Muscle layer of duodenum (tissue), 2 donors: ENCODE results near the gene PODN.

Experiments
- H3K27ac ChIP-seq: one replicate; pipeline ENCODE4 v1.7.0; 2013; ENCODE audit warnings: mild to moderate bottlenecking, low read length
- H3K27me3 ChIP-seq: one replicate; pipeline ENCODE4 v1.7.0; 2013; ENCODE audit warnings: low read depth, mild to moderate bottlenecking, control low read depth, low read length
- H3K36me3 ChIP-seq, 2 donors: one replicate each; pipeline ENCODE4 v1.7.0; 2013; ENCODE audit warnings: low read length in 2 of 2, control low read depth in 1 of 2, mild to moderate bottlenecking in 1 of 2; ENCODE audit not compliant: insufficient read depth in 2 of 2, control insufficient read depth in 1 of 2
- H3K4me1 ChIP-seq, 2 donors: one replicate each; pipeline ENCODE4 v1.7.0; 2013; ENCODE audit warnings: low read length in 2 of 2, mild to moderate bottlenecking in 2 of 2, control low read depth in 1 of 2, moderate library complexity in 1 of 2; ENCODE audit not compliant: insufficient read depth in 2 of 2, control insufficient read depth in 1 of 2
- H3K4me3 ChIP-seq, 2 donors: one replicate each; pipeline ENCODE4 v1.7.0; 2013; ENCODE audit warnings: low read length in 2 of 2, low read depth in 1 of 2, mild to moderate bottlenecking in 1 of 2
- H3K9me3 ChIP-seq, 2 donors: one replicate each; pipeline ENCODE4 v1.7.0; 2013; ENCODE audit warnings: low read length in 2 of 2, control low read depth in 1 of 2, mild to moderate bottlenecking in 1 of 2; ENCODE audit not compliant: control insufficient read depth in 1 of 2
- donor health status: healthy.

PODN gene

GRCh38 chr1:53026254-53026653 is 35.8 kb upstream of the PODN start:
- H3K27me3 ChIP-seq: no peaks in the 10 kb centered on the region
- H3K27ac ChIP-seq: no peak overlapping the region
- H3K9me3 ChIP-seq: no peaks in the 10 kb centered on the region
- H3K4me1 ChIP-seq: peaks cover 3 to 15% of the 10 kb centered on the region in 2 donors
- H3K36me3 ChIP-seq: peaks cover 4 to 7% of the 10 kb centered on the region in 2 donors
- H3K4me3 ChIP-seq: no peak overlapping the region

- Histone ChIP-seq H3K4me1 (no peaks in the 10 kb centered on the region), H3K9me3 (no peaks in the 10 kb centered on the region), H3K27ac (no peak overlapping the region), H3K4me3 (no peak overlapping the region), H3K27me3 (no peaks in the 10 kb centered on the region), H3K36me3 (peaks cover 7 to 10% of the 10 kb centered on the region in 2 donors)
These were observed 30.3 kb upstream of the PODN start for GRCh38 chr1:53031732-53032131.

- Histone ChIP-seq H3K36me3 (peaks cover 19 to 26% of the 10 kb centered on the region in 2 donors), H3K4me3 (no peak overlapping the region)
These were observed 24.9 kb upstream of the PODN start for GRCh38 chr1:53037159-53037558.

GRCh38 chr1:53038566-53038965 is 23.4 kb upstream of the PODN start:
- H3K27ac ChIP-seq: no peak overlapping the region
- peaks cover 16 to 26% of the 10 kb centered on the region in 2 donors for H3K36me3 ChIP-seq

More at GRCh38 chr1:53037159-53037558, 24.9 kb upstream of the PODN start:
- Histone ChIP-seq H3K27me3 (no peaks in the 10 kb centered on the region), H3K4me1 (no peaks in the 10 kb centered on the region), H3K27ac (no peak overlapping the region), H3K9me3 (no peaks in the 10 kb centered on the region)

GRCh38 chr1:53043271-53043670 is 18.7 kb upstream of the PODN start:
- Histone ChIP-seq H3K36me3 (peaks cover 21 to 26% of the 10 kb centered on the region in 2 donors), H3K27me3 (no peaks in the 10 kb centered on the region), H3K4me3 (no peak overlapping the region), H3K9me3 (no peaks in the 10 kb centered on the region), H3K4me1 (peaks cover 8 to 15% of the 10 kb centered on the region in 2 donors), H3K27ac (peak overlapping the region; percentile 43)

More at GRCh38 chr1:53038566-53038965, 23.4 kb upstream of the PODN start:
- Histone ChIP-seq H3K27me3 (no peaks in the 10 kb centered on the region), H3K4me3 (no peak overlapping the region), H3K9me3 (no peaks in the 10 kb centered on the region), H3K4me1 (no peaks in the 10 kb centered on the region)

- Histone ChIP-seq H3K36me3 (peaks cover 11 to 13% of the 10 kb centered on the region in 2 donors), H3K4me1 (peaks cover 11 to 30% of the 10 kb centered on the region in 2 donors)
These were observed 17.1 kb upstream of the PODN start for GRCh38 chr1:53044926-53045325.

GRCh38 chr1:53046930-53047329 is 15.1 kb upstream of the PODN start:
- no peak overlapping the region for H3K27ac ChIP-seq
- H3K9me3 ChIP-seq: no peaks in the 10 kb centered on the region
- no peak overlapping the region for H3K4me3 ChIP-seq
- H3K36me3 ChIP-seq: peaks cover 9 to 14% of the 10 kb centered on the region in 2 donors
- no peaks in the 10 kb centered on the region for H3K27me3 ChIP-seq
- peaks cover 11 to 35% of the 10 kb centered on the region in 2 donors for H3K4me1 ChIP-seq

More at GRCh38 chr1:53044926-53045325, 17.1 kb upstream of the PODN start:
- no peak overlapping the region for H3K4me3 ChIP-seq
- H3K27me3 ChIP-seq: no peaks in the 10 kb centered on the region
- H3K27ac ChIP-seq: no peak overlapping the region
- H3K9me3 ChIP-seq: no peaks in the 10 kb centered on the region

GRCh38 chr1:53047737-53048736 is 14.0 kb upstream of the PODN start:
- Histone ChIP-seq H3K4me3 (no peak overlapping the region), H3K9me3 (no peaks in the 10 kb centered on the region), H3K36me3 (peaks cover 12 to 14% of the 10 kb centered on the region in 2 donors), H3K4me1 (peaks cover 11 to 35% of the 10 kb centered on the region in 2 donors), H3K27me3 (no peaks in the 10 kb centered on the region), H3K27ac (no peak overlapping the region)

- Histone ChIP-seq H3K4me3 (no peak overlapping the region), H3K9me3 (no peaks in the 10 kb centered on the region), H3K27ac (no peak overlapping the region), H3K4me1 (peaks cover 11 to 35% of the 10 kb centered on the region in 2 donors), H3K27me3 (no peaks in the 10 kb centered on the region), H3K36me3 (peaks cover 14 to 18% of the 10 kb centered on the region in 2 donors)
These were observed 12.9 kb upstream of the PODN start for GRCh38 chr1:53048960-53049573.

- peaks cover 14 to 18% of the 10 kb centered on the region in 2 donors for H3K36me3 ChIP-seq
- H3K27ac ChIP-seq: no peak overlapping the region
- H3K27me3 ChIP-seq: no peaks in the 10 kb centered on the region
- H3K4me1 ChIP-seq: peaks cover 11 to 35% of the 10 kb centered on the region in 2 donors
- no peak overlapping the region for H3K4me3 ChIP-seq
- H3K9me3 ChIP-seq: no peaks in the 10 kb centered on the region
These were observed 12.4 kb upstream of the PODN start for GRCh38 chr1:53049574-53049967.

- H3K27me3 ChIP-seq: no peaks in the 10 kb centered on the region
- peaks cover 14 to 18% of the 10 kb centered on the region in 2 donors for H3K36me3 ChIP-seq
- H3K4me1 ChIP-seq: peaks cover 11 to 35% of the 10 kb centered on the region in 2 donors
- no peak overlapping the region for H3K4me3 ChIP-seq
- no peaks in the 10 kb centered on the region for H3K9me3 ChIP-seq
- H3K27ac ChIP-seq: peak overlapping the region; percentile 13
These were observed 11.7 kb upstream of the PODN start for GRCh38 chr1:53050310-53050709.
